Panc1 (cell line): ENCODE data around the gene BCS1L. TPM values are rescaled to one million over a fixed set of nuclear protein-coding genes. Genes with fewer than 3 reads are reported as not detected.

Source experiments
- ATAC-seq: fragments of 200-7000 bp; cut with Tn5 transposase; 2 replicates; pipeline ENCODE4 v1.9.1; 2020; ENCODE audit warnings: mild to moderate bottlenecking, moderate library complexity
- BruUV-seq: library from RNA; stranded (reverse); fragments of 400-500 nt; replicated peaks from 2 replicates; lab custom pipeline; 2021; lab: Mats Ljungman, UMichigan
- CTCF ChIA-PET: fragments of 300-600 bp; sonication (Branson Sonifier 250); formaldehyde crosslinking; loops from one replicate; lab custom pipeline; 2022; ENCODE audit warnings: antibody characterized with exemption; lab: Charles Lee
- POLR2A ChIA-PET: fragments of 300-600 bp; sonication (Branson Sonifier 250); formaldehyde crosslinking; loops from one replicate; lab custom pipeline; 2022; ENCODE audit warnings: antibody characterized with exemption; lab: Charles Lee
- DNase-seq: peaks from one replicate; pipeline ENCODE4 v3.0.0-alpha.2; 2010; ENCODE audit warnings: low read depth, low spot score
- H3K27ac ChIP-seq: 2 replicates; pipeline ENCODE4 v1.5.1; 2011; ENCODE audit warnings: mild to moderate bottlenecking, low read length, inconsistent platforms
- H3K27me3 ChIP-seq: fragments of 200-500 bp; sonication (Bioruptor generic); 2 replicates; pipeline ENCODE4 v1.6.0; 2014; ENCODE audit warnings: low read length, inconsistent platforms; ENCODE audit not compliant: control insufficient read depth, insufficient read depth
- H3K36me3 ChIP-seq: fragments of 200-500 bp; sonication (Bioruptor generic); 2 replicates; pipeline ENCODE4 v1.5.1; 2014; ENCODE audit warnings: inconsistent platforms, mild to moderate bottlenecking, low read length, moderate library complexity; ENCODE audit not compliant: control insufficient read depth, insufficient read depth
- H3K4me1 ChIP-seq: 2 replicates; pipeline ENCODE4 v1.5.1; 2011; ENCODE audit warnings: inconsistent platforms, mild to moderate bottlenecking, low read length, moderate library complexity; ENCODE audit not compliant: control insufficient read depth, insufficient read depth
- H3K4me3 ChIP-seq, 2 experiments: 2 replicates each; pipeline ENCODE4 v1.5.1; 2011 to 2012; ENCODE audit warnings: low read depth in 2 of 2, low read length in 2 of 2, mild to moderate bottlenecking in 2 of 2, inconsistent platforms in 1 of 2, moderate library complexity in 1 of 2
- H3K9me3 ChIP-seq: fragments of 200-500 bp; sonication (Bioruptor generic); 2 replicates; pipeline ENCODE4 v1.5.1; 2014; ENCODE audit warnings: low read depth, mild to moderate bottlenecking, inconsistent platforms, low read length, moderate library complexity; ENCODE audit not compliant: control insufficient read depth, insufficient read depth
- POLR2AphosphoS5 ChIP-seq: IDR thresholded peaks from 2 replicates; pipeline ENCODE4 v1.6.1; 2012; ENCODE audit warnings: mild to moderate bottlenecking, low read depth, low read length, moderate library complexity
- REST ChIP-seq, 2 experiments: IDR thresholded peaks; 2 replicates each; pipeline ENCODE4 v1.6.1; 2011 to 2012; ENCODE audit warnings: low read depth in 2 of 2, control low read depth in 1 of 2, low read length in 1 of 2, mild to moderate bottlenecking in 1 of 2, moderate library complexity in 1 of 2; ENCODE audit not compliant: insufficient read depth in 1 of 2
- SIN3A ChIP-seq: IDR thresholded peaks from 2 replicates; pipeline ENCODE4 v1.6.1; 2012; ENCODE audit warnings: low read depth, mild to moderate bottlenecking, low read length, moderate library complexity, borderline replicate concordance; ENCODE audit not compliant: insufficient read depth
- TCF7L2 ChIP-seq: IDR thresholded peaks from 2 replicates; pipeline ENCODE4 v1.6.1; 2011; ENCODE audit warnings: mild to moderate bottlenecking, low read depth, low read length, inconsistent platforms
- in situ Hi-C: cut with HindIII; loops from 2 replicates; pipeline ENCODE4 v1.10.0; 2016; ENCODE audit warnings: low sequenced_read_pairs, low pct_unique_long_range_greater_than_20kb
- intact Hi-C: fragments of 100-400 bp; cut with micrococcal nuclease; formaldehyde crosslinking; loops from one replicate; pipeline ENCODE4 v1.10.0; 2022; ENCODE audit not compliant: unreplicated experiment
- total RNA-seq: library from RNA; stranded (reverse); gene quantifications from one replicate; pipeline ENCODE4 v1.2.1, GENCODE V29; 2021; ENCODE audit not compliant: unreplicated experiment
- TF ChIP-seq, protein P1 (sequence below): fragments of 450-650 bp; IDR thresholded peaks from 2 replicates; pipeline ENCODE4 v1.5.1; 2017; ENCODE audit warnings: mild to moderate bottlenecking

The BCS1L gene
- total RNA-seq, 1 experiment from 2014 or later, result 42.0 TPM

- ATAC-seq, result no peak
- Histone ChIP-seq H3K4me1 (peaks cover 6% of the 10 kb centered on the region; the same call in 1 of the 2 replicates), H3K27ac (no peak overlapping the region), H3K27me3 (no peaks in the 10 kb centered on the region), H3K9me3 (no peaks in the 10 kb centered on the region), H3K36me3 (peaks cover 13% of the 10 kb centered on the region), H3K4me3 (no peak overlapping the region)
- ChIA-PET POLR2A (no interaction called here), CTCF (no interaction called here)
- in situ Hi-C loops (no loop called here), intact Hi-C loops (no loop called here)
- TF ChIP-seq, protein P1, sequence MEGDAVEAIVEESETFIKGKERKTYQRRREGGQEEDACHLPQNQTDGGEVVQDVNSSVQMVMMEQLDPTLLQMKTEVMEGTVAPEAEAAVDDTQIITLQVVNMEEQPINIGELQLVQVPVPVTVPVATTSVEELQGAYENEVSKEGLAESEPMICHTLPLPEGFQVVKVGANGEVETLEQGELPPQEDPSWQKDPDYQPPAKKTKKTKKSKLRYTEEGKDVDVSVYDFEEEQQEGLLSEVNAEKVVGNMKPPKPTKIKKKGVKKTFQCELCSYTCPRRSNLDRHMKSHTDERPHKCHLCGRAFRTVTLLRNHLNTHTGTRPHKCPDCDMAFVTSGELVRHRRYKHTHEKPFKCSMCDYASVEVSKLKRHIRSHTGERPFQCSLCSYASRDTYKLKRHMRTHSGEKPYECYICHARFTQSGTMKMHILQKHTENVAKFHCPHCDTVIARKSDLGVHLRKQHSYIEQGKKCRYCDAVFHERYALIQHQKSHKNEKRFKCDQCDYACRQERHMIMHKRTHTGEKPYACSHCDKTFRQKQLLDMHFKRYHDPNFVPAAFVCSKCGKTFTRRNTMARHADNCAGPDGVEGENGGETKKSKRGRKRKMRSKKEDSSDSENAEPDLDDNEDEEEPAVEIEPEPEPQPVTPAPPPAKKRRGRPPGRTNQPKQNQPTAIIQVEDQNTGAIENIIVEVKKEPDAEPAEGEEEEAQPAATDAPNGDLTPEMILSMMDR, result no peak
- no peak for TF ChIP-seq TCF7L2
- no peak for TF ChIP-seq SIN3A
- no peak for TF ChIP-seq POLR2AphosphoS5
- TF ChIP-seq REST (IDR thresholded peaks at IDR 0.05; ENCODE audit: insufficient read depth in 1 of 2, low read depth in 2 of 2, low read length in 1 of 2), result no peak
- DNase-seq, result no peak
- no TSS peak for BruUV-seq
Observed at GRCh38 chr2:218664653-218665052, 5.2 kb downstream of the BCS1L start.

- DNase-seq, result no peak
- Histone ChIP-seq H3K9me3 (no peaks in the 10 kb centered on the region), H3K4me1 (peaks cover 5% of the 10 kb centered on the region; the same call in 1 of the 2 replicates), H3K36me3 (peaks cover 6% of the 10 kb centered on the region), H3K27ac (peak overlapping the region; percentile 86), H3K4me3 (peak overlapping the region; percentile 92 to 97), H3K27me3 (no peaks in the 10 kb centered on the region)
- intact Hi-C loops, result no loop called here
- peak; percentile 35 for ATAC-seq
- CTCF ChIA-PET, result interaction anchor here (0.8 kb wide), 1 partner anchor 12 kb away, joined by 4 read pairs; the partner anchor contains the start of genes BCS1L and ZNF142
- POLR2A ChIA-PET, result interaction anchor here (0.5 to 1.1 kb wide), 3 partner anchors 12 to 16 kb away, joined by 3 to 18 read pairs (median 4); partner anchors contain the start of genes BCS1L and ZNF142
- TF ChIP-seq REST (IDR thresholded peaks at IDR 0.05; ENCODE audit: insufficient read depth in 1 of 2, low read depth in 2 of 2, low read length in 1 of 2) (no peak), POLR2AphosphoS5 (no peak), TCF7L2 (no peak), SIN3A (no peak)
- TF ChIP-seq, protein P1, result no peak
- in situ Hi-C loops, result no loop called here
- BruUV-seq, result TSS peak; percentile 94
Observed at GRCh38 chr2:218671097-218671653, 11.7 kb downstream of the BCS1L start.
